Upper lobe of left lung (tissue), 4 donors: ENCODE measurements around the gene LRP1-AS.

ENCODE experiments used
- CTCF ChIP-seq, 6 experiments: fragments of 450-650 bp in 4 of 6; fragments of 200-600 bp in 2 of 6; sonication (generic) in 2 of 6; IDR thresholded peaks; one replicate each; pipeline ENCODE4 v1.5.1; 2016 to 2019; ENCODE audit warnings: antibody characterized with exemption in 6 of 6
- EP300 ChIP-seq, 4 donors: sonication (generic); formaldehyde crosslinking; IDR thresholded peaks; one replicate each; pipeline ENCODE4 v1.5.1; 2017; ENCODE audit warnings: antibody characterized with exemption in 4 of 4, control low read depth in 2 of 4
- POLR2A ChIP-seq, 4 donors: fragments of 450-650 bp; IDR thresholded peaks; one replicate each; pipeline ENCODE4 v1.5.1; 2016 to 2017; ENCODE audit warnings: antibody characterized with exemption in 4 of 4, mild to moderate bottlenecking in 2 of 4

GRCh38 chr12:57191410-57191809 lies 44.0 kb upstream of the LRP1-AS start:
- TF ChIP-seq CTCF (IDR thresholded peaks at IDR 0.05) (no peak), POLR2A (IDR thresholded peaks at IDR 0.05) (no peak), EP300 (IDR thresholded peaks at IDR 0.05) (no peak)
